ENCODE measurements around the gene DLG5.

The DLG5 gene

GRCh38 chr10:77756319-77757232, 170.0 kb downstream of the DLG5 start:
- peak in 1 of 2 experiments; percentile 16 for DNase-seq

GRCh38 chr10:77746047-77746707, 180.4 kb downstream of the DLG5 start:
- DNase-seq = no peak

- DNase-seq = no peak
Observed at GRCh38 chr10:77744245-77744644, 182.3 kb downstream of the DLG5 start.

GRCh38 chr10:77742172-77742571, 184.4 kb downstream of the DLG5 start:
- DNase-seq = no peak

GRCh38 chr10:77741746-77742145, 184.8 kb downstream of the DLG5 start:
- no peak for DNase-seq
